HG03521 (cell line): Measurements from ENCODE around the gene PNPLA2.

Experiments used
- ATAC-seq: cut with Tn5 transposase; IDR thresholded peaks from one replicate; pipeline ENCODE4 v1.9.1; 2021; ENCODE audit warnings: mild to moderate bottlenecking, moderate library complexity; ENCODE audit not compliant: unreplicated experiment

PNPLA2 gene

DNA sequence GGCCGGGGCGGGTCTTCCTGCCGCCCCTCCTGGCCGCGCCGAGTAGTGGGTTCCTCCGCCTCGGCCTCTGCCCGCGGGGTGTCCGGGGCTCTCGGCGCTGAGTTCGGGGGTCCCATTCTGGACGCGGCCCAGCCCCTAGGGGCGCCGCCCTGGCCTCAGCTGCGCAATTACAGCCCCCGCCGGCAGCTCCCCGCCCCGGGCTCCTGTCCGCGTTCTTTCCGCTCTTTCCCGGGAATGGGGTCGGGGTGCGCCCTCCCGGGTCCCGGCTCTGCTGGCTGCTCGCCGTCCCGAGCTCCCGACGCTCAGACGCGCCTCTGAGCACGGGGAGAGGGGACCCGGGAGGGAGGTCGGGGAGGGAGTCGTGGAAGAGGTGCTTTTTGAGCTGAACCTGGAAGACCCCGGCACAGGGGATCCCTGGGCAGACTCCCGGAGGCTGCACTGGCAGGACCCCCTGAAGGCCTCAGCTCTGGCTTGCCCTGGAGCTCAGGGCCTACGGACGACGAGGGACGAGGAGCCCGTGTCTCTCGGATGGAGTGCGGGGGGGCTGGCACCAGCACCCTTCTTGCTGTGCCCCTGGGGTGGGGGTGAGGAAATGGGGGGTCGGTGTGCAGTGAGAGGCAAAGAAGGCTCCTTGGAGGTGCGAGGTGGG lies 24.5 kb downstream of the PNPLA2 start:
- peak; percentile 2 for ATAC-seq

- ATAC-seq: no peak
Measured at GRCh38 chr11:843818-844692, 25.3 kb downstream of the PNPLA2 start.

GRCh38 chr11:844693-845644 lies 26.3 kb downstream of the PNPLA2 start:
- no peak for ATAC-seq

- ATAC-seq: no peak
Measured at GRCh38 chr11:845872-846495, 27.3 kb downstream of the PNPLA2 start.

- ATAC-seq: no peak
Measured at GRCh38 chr11:846496-847098, 27.9 kb downstream of the PNPLA2 start.

- ATAC-seq: no peak
Measured at GRCh38 chr11:847876-848275, 29.2 kb downstream of the PNPLA2 start.

DNA sequence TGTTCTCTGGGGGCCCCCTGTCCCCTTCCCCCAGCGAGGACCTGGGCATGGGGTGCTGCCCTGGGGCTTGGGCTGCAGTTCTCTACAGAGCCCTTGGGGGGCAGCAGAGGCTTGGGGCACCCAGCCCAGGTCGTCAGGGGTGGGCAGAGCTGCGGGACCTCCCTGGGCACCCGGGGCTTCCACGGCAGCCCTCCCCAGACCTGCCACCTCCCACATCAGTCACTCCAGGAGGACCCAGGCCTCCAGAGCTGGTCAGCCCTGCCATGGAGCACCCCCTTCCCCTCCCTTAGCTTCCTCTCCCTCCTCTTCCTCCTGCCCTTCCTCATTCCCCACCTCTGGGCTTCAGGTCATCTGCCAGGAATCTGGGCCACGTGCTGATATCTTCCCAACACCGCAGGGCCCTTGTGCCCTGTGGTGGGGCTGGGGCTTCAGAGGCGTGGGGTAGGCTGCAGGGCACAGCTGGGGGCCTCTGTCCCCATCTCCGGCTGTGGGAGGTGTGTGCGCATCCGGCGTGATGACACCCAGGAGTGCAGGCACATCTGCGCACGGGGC lies 29.7 kb downstream of the PNPLA2 start:
- ATAC-seq: peak; percentile 38

- ATAC-seq: no peak
Measured at GRCh38 chr11:849104-849824, 30.6 kb downstream of the PNPLA2 start.

DNA sequence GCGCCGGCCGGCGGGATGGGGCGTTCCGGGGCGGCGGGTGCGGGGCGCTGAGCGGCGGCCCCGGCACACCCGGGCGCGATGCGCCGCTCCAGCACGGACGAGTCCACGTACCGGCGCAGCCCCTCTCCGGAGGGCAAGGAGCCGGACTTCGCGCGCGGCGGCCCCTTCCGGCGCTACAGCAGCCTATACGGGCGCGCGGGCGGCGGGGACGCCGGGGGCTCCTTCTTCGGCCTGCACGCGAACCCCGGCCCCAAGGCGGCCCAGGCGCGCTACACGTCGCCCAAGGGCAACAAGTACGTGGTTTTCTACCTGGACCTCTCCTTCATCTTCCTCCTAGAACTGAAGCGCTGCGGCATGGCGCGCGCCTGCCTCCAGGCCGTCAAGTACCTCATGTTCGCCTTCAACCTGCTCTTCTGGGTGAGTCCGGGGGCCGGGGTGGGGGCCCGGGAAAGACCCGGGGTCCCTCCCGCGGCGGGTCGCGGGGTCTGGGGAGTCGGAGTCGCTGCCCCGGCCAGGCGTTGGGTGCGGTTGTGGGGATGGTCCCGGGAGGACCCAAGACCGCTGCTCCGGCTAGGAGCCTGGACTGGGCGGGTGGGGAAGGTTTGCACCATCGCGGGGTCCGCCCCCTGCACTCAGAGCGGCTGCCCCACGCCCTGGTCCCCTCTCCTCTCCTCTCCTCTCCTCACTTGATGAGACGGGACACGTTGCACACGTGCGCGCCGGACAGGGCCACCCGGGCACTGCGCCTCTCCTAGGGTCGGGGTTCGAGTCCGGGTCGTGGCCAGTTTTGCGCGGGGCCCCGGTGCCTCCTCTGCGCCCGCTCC lies 31.4 kb downstream of the PNPLA2 start:
- ATAC-seq: no peak

GRCh38 chr11:850775-851763 lies 32.4 kb downstream of the PNPLA2 start:
- ATAC-seq: no peak

DNA sequence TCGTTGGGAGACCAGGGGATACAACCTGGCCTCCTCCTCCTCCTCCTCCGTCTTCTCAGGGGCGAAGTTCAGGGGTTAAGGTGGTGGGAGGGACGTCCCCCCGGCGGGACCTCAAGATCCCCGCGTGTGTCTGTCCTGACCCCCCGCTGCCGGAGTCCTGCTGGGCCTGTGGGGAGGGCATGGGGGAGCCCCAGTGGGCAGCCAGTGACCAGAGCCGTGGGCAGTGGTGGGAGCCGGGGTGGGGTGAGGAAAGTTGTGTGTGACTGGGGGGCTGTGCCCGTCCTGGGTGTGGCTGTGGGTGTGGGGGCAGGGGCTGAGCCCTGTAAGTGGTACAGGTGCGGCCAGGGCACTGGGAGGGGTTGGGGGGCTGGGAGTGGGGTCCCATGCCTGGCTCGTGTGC lies 34.0 kb downstream of the PNPLA2 start:
- ATAC-seq: no peak

- no peak for ATAC-seq
Measured at GRCh38 chr11:853682-854448, 35.2 kb downstream of the PNPLA2 start.

- no peak for ATAC-seq
Measured at GRCh38 chr11:854601-855329, 36.1 kb downstream of the PNPLA2 start.

- ATAC-seq: no peak
Measured at GRCh38 chr11:855330-855674, 36.6 kb downstream of the PNPLA2 start.

DNA sequence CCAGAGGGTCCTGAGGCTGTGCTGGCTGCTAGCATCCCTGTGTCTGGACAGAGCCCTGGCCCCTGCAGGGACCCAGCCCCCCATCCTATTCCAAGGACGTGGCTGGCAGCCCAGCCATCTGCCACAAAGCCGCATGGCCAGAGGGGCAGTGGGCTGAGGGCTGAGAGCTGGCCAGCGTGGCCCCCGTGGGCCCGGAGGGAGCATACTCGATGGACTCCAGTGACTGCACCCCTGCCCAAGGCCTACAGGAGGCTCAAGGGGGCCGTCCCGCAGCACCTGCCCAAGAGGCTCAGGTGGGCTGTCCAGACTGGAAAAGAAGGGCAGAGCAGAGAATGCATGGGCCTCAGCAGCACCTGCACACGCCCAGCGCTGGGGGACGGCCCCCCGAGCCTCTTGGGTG lies 37.1 kb downstream of the PNPLA2 start:
- no peak for ATAC-seq

GRCh38 chr11:856397-856796 lies 37.7 kb downstream of the PNPLA2 start:
- ATAC-seq: no peak
